ENCODE data around the gene ZBTB11. TPM values are rescaled to one million over a fixed set of nuclear protein-coding genes. Genes with fewer than 3 reads are reported as not detected.
A peak's percentile ranks its signal among the peaks of the same experiment; 100 is the strongest.

Gene ZBTB11
- polyA plus RNA-seq, 1 of the 3 experiments (the other 2 are of a cell fraction): 4.9 TPM

DNA sequence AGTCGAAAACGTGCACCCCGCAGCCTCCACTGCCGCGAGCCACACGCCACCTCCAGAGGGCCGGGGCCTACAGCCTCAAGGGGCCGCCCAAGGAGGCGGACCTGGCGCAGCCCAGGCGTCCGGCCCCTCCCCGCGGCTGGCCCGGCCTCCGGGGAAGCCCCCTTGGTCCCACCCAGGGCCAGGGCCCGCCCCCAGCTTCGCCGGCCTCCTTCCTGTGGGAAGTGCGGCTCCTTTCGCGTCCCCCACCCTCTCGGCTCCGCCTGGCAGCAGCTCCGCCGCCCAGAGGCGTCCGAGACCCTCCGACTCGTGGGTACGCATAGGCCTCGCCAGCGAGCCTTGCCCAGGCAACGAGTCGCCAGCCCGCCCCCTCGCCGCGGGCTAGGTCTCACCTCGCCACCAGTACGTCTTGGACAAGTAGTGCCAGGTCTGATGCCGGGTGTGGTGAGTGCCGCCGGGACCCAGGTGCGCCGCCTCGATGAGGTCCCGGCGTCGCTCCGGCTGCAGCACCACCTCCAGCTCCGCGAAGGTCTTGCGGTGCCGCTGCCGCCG, 642 bp downstream of the ZBTB11 start (continued):
- TF ChIP-seq MAX (IDR thresholded peaks at IDR 0.05; ENCODE audit: low read depth) (peak; percentile 81; the same call in 1 of the 2 replicates), NRF1 (IDR thresholded peaks at IDR 0.05; ENCODE audit: low read depth, low read length) (peak; percentile 49), JUND (IDR thresholded peaks at IDR 0.05) (no peak), POLR2AphosphoS5 (IDR thresholded peaks at IDR 0.05; ENCODE audit: low read depth, low read length) (peak; percentile 50; the same call in 1 of the 2 replicates), TAF1 (IDR thresholded peaks at IDR 0.05; ENCODE audit: borderline replicate concordance, low read depth, low read length) (peak; percentile 57), MXI1 (IDR thresholded peaks at IDR 0.05; ENCODE audit: low read depth, low read length) (peak; percentile 95), PBX3 (IDR thresholded peaks at IDR 0.05) (no peak), EZH2phosphoT487 (IDR thresholded peaks at IDR 0.05; ENCODE audit: borderline replicate concordance, low read depth) (no peak)

GRCh38 chr3:101675709-101676215, 1.2 kb downstream of the ZBTB11 start:
- H3F3A ChIP-seq (replicated peaks; ENCODE audit: insufficient read depth): peaks cover 37% of the 10 kb centered on the region
- peak overlapping the region; percentile 98 for H3K4me2 ChIP-seq
- TF ChIP-seq CHD2 (IDR thresholded peaks at IDR 0.05; ENCODE audit: low read length, partially characterized antibody): peak; percentile 5
- no peak for TF ChIP-seq YY1 (IDR thresholded peaks at IDR 0.05; ENCODE audit: low read depth)
- TF ChIP-seq EP300 (IDR thresholded peaks at IDR 0.05; ENCODE audit: borderline replicate concordance in 1 of 2, low read depth in 1 of 2, low read length in 1 of 2): no peak
- TF ChIP-seq RAD21 (IDR thresholded peaks at IDR 0.05; ENCODE audit: low read length): no peak
- TF ChIP-seq GATA2 (CRISPR knock-in tag; IDR thresholded peaks at IDR 0.05): no peak
- peak; percentile 27; the same call in 1 of the 2 replicates for TF ChIP-seq ZBTB33 (IDR thresholded peaks at IDR 0.05; ENCODE audit: borderline replicate concordance, low read depth)
- no peak for TF ChIP-seq RCOR1 (IDR thresholded peaks at IDR 0.05; ENCODE audit: low read length)
- TF ChIP-seq MXI1 (IDR thresholded peaks at IDR 0.05; ENCODE audit: low read depth, low read length): no peak
- no peak for TF ChIP-seq GABPA (IDR thresholded peaks at IDR 0.05; ENCODE audit: low read depth)
- TF ChIP-seq PBX3 (IDR thresholded peaks at IDR 0.05): no peak
- TF ChIP-seq, protein P1, sequence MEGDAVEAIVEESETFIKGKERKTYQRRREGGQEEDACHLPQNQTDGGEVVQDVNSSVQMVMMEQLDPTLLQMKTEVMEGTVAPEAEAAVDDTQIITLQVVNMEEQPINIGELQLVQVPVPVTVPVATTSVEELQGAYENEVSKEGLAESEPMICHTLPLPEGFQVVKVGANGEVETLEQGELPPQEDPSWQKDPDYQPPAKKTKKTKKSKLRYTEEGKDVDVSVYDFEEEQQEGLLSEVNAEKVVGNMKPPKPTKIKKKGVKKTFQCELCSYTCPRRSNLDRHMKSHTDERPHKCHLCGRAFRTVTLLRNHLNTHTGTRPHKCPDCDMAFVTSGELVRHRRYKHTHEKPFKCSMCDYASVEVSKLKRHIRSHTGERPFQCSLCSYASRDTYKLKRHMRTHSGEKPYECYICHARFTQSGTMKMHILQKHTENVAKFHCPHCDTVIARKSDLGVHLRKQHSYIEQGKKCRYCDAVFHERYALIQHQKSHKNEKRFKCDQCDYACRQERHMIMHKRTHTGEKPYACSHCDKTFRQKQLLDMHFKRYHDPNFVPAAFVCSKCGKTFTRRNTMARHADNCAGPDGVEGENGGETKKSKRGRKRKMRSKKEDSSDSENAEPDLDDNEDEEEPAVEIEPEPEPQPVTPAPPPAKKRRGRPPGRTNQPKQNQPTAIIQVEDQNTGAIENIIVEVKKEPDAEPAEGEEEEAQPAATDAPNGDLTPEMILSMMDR (IDR thresholded peaks at IDR 0.05): no peak
- TF ChIP-seq, protein P2, sequence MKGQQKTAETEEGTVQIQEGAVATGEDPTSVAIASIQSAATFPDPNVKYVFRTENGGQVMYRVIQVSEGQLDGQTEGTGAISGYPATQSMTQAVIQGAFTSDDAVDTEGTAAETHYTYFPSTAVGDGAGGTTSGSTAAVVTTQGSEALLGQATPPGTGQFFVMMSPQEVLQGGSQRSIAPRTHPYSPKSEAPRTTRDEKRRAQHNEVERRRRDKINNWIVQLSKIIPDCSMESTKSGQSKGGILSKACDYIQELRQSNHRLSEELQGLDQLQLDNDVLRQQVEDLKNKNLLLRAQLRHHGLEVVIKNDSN (IDR thresholded peaks at IDR 0.05; ENCODE audit: borderline replicate concordance, low read depth): no peak
- TF ChIP-seq TCF12 (IDR thresholded peaks at IDR 0.05): no peak
- no peak for TF ChIP-seq TAF1 (IDR thresholded peaks at IDR 0.05; ENCODE audit: borderline replicate concordance, low read depth, low read length)
- no peak for TF ChIP-seq RXRA (IDR thresholded peaks at IDR 0.05; ENCODE audit: borderline replicate concordance, low read depth)
- TF ChIP-seq USF2 (IDR thresholded peaks at IDR 0.05; ENCODE audit: borderline replicate concordance, low read depth, low read length): no peak
- no peak for TF ChIP-seq MAX (IDR thresholded peaks at IDR 0.05; ENCODE audit: low read depth)
- H3K36me3 ChIP-seq (replicated peaks in 1 of 2; ENCODE audit: control insufficient read depth in 1 of 2, insufficient read depth in 2 of 2, low read length in 1 of 2): peaks cover 18 to 31% of the 10 kb centered on the region in 2 experiments
- DNase-seq: peak; percentile 35
- H2AFZ ChIP-seq (ENCODE audit: low read depth): peak overlapping the region; percentile 76
- CTCF ChIA-PET: interaction anchor here (0.6 to 3.9 kb wide), 9 partner anchors 9 to 1372 kb away, joined by 3 to 21 read pairs (median 4); partner anchors contain the start of genes PCNP and RPL24
- no peaks in the 10 kb centered on the region for H3K27me3 ChIP-seq (ENCODE audit: insufficient read depth)
- no peaks in the 10 kb centered on the region for H3K9me2 ChIP-seq
- peaks cover 12% of the 10 kb centered on the region for H4K20me1 ChIP-seq (ENCODE audit: insufficient read depth)
- H3K9ac ChIP-seq: peak overlapping the region; percentile 91; the same call in 1 of the 2 replicates
- peak overlapping the region; percentile 20 to 91; a peak in 3 of 4 replicates for H3K27ac ChIP-seq (ENCODE audit: low read depth in 2 of 2, low read length in 1 of 2)
- H3K4me1 ChIP-seq (ENCODE audit: control insufficient read depth in 1 of 2, insufficient read depth in 2 of 2, low read depth in 1 of 2, low read length in 1 of 2): peaks cover 10 to 15% of the 10 kb centered on the region in 2 experiments; a peak in 3 of 4 replicates
- WGBS (ENCODE audit: low lambda C conversion rate): 9% methylated on average over 24 of the region's 27 CpGs
- POLR2A ChIA-PET: interaction anchor here (0.6 to 4.0 kb wide), 4 partner anchors 11 to 121 kb away, joined by 3 to 49 read pairs (median 4); partner anchors contain the start of genes CEP97, PCNP and RPL24
- no peaks in the 10 kb centered on the region for H3K9me3 ChIP-seq
- H3K79me2 ChIP-seq (ENCODE audit: insufficient read depth): peaks cover 62% of the 10 kb centered on the region
- H3K4me3 ChIP-seq (ENCODE audit: low read depth in 2 of 2, low read length in 1 of 2): peak overlapping the region; percentile 95 to 100
